CD14-positive monocyte (primary cell): Measurements from ENCODE around the gene MTMR3. TPM values are rescaled to one million over a fixed set of nuclear protein-coding genes. Genes with fewer than 3 reads are reported as not detected.

ENCODE experiments used
- DNase-seq, 3 donors: peaks; one replicate each; pipeline ENCODE4 v3.0.0-alpha.2; 2011 to 2022
- H2AFZ ChIP-seq: 2 replicates; pipeline ENCODE4 v1.6.0; 2012; ENCODE audit warnings: mild to moderate bottlenecking, low read depth, low read length, inconsistent platforms; ENCODE audit not compliant: insufficient read depth, poor library complexity, severe bottlenecking
- H3K27ac ChIP-seq, 2 donors: 1 replicate in 1 of 2; 2 replicates in 1 of 2; pipeline ENCODE4 v1.5.1; 2012 to 2013; ENCODE audit warnings: low read length in 2 of 2, control low read depth in 1 of 2, inconsistent platforms in 1 of 2, low read depth in 1 of 2, mild to moderate bottlenecking in 1 of 2
- H3K27me3 ChIP-seq, 2 donors: one replicate each; pipeline versions ENCODE4 v1.6.0 to v1.6.1; 2011 to 2013; ENCODE audit warnings: low read length in 2 of 2; ENCODE audit not compliant: control insufficient read depth in 2 of 2, insufficient read depth in 2 of 2
- H3K36me3 ChIP-seq, 2 donors: replicated peaks in 1 of 2; 1 replicate in 1 of 2; 2 replicates in 1 of 2; pipeline versions ENCODE4 v1.5.1 to v1.6.1; 2012 to 2013; ENCODE audit warnings: low read length in 2 of 2, control low read depth in 1 of 2, inconsistent platforms in 1 of 2, mild to moderate bottlenecking in 1 of 2; ENCODE audit not compliant: insufficient read depth in 2 of 2, control insufficient read depth in 1 of 2
- H3K4me1 ChIP-seq, 2 donors: 1 replicate in 1 of 2; 2 replicates in 1 of 2; pipeline versions ENCODE4 v1.5.1 to v1.6.1; 2012 to 2013; ENCODE audit warnings: low read length in 2 of 2, control low read depth in 1 of 2, inconsistent platforms in 1 of 2, mild to moderate bottlenecking in 1 of 2, moderate library complexity in 1 of 2; ENCODE audit not compliant: insufficient read depth in 2 of 2, control insufficient read depth in 1 of 2
- H3K4me2 ChIP-seq: replicated peaks from 2 replicates; pipeline ENCODE3; 2012; ENCODE audit warnings: low read length, moderate library complexity, mild to moderate bottlenecking; ENCODE audit not compliant: poor library complexity, severe bottlenecking; ENCODE audit errors: extremely low read depth
- H3K4me3 ChIP-seq, 3 experiments: fragments of 200-600 bp in 1 of 3; sonication (generic) in 1 of 3; replicated peaks in 1 of 3; 1 replicate in 2 of 3; 2 replicates in 1 of 3; pipeline ENCODE4 v1.5.1; 2011 to 2013; ENCODE audit warnings: low read length in 3 of 3, mild to moderate bottlenecking in 3 of 3, control low read depth in 2 of 3, low read depth in 2 of 3, inconsistent platforms in 1 of 3, moderate library complexity in 1 of 3
- H3K79me2 ChIP-seq: 2 replicates; pipeline ENCODE4 v1.6.0; 2012; ENCODE audit warnings: mild to moderate bottlenecking, control low read depth, inconsistent platforms, low read length, moderate library complexity; ENCODE audit not compliant: insufficient read depth
- H3K9ac ChIP-seq: 2 replicates; pipeline ENCODE4 v1.6.0; 2017; ENCODE audit warnings: low read length, mild to moderate bottlenecking; ENCODE audit not compliant: insufficient read depth, poor library complexity, severe bottlenecking
- H3K9me3 ChIP-seq, 2 donors: replicated peaks in 1 of 2; 1 replicate in 1 of 2; 2 replicates in 1 of 2; pipeline versions ENCODE4 v1.5.1 to v1.6.1; 2012 to 2013; ENCODE audit warnings: low read length in 2 of 2, control low read depth in 1 of 2; ENCODE audit not compliant: control insufficient read depth in 1 of 2, insufficient read depth in 1 of 2
- H4K20me1 ChIP-seq: 2 replicates; pipeline ENCODE4 v1.6.0; 2012; ENCODE audit warnings: mild to moderate bottlenecking, low read length, control low read depth, moderate library complexity; ENCODE audit not compliant: insufficient read depth
- H3K27ac Mint-ChIP-seq, 7 donors: one replicate each; pipeline ENCODE4 v1.8.0; 2020; ENCODE audit warnings: mild to moderate bottlenecking in 7 of 7, mixed read lengths in 7 of 7, moderate library complexity in 6 of 7, inconsistent platforms in 2 of 7
- H3K27me3 Mint-ChIP-seq, 3 donors: one replicate each; pipeline ENCODE4 v1.8.0; 2021 to 2022; ENCODE audit warnings: low read depth in 3 of 3, mild to moderate bottlenecking in 3 of 3, mixed read lengths in 3 of 3, moderate library complexity in 3 of 3, inconsistent platforms in 1 of 3
- H3K36me3 Mint-ChIP-seq, 2 donors: one replicate each; pipeline ENCODE4 v1.8.0; 2020; ENCODE audit warnings: mixed read lengths in 2 of 2, inconsistent platforms in 1 of 2, mild to moderate bottlenecking in 1 of 2
- H3K4me1 Mint-ChIP-seq: one replicate; pipeline ENCODE4 v1.8.0; 2020; ENCODE audit warnings: mild to moderate bottlenecking, mixed read lengths
- H3K4me3 Mint-ChIP-seq, 2 donors: one replicate each; pipeline ENCODE4 v1.8.0; 2020; ENCODE audit warnings: mild to moderate bottlenecking in 2 of 2, mixed read lengths in 2 of 2, moderate library complexity in 1 of 2
- H3K9me3 Mint-ChIP-seq, 7 donors: one replicate each; pipeline ENCODE4 v1.8.0; 2020 to 2022; ENCODE audit warnings: mixed read lengths in 7 of 7, mild to moderate bottlenecking in 6 of 7, moderate library complexity in 6 of 7, inconsistent platforms in 2 of 7
- WGBS: methylation state at CpG from one replicate; pipeline ENCODE4 v1.1.5; 2013; ENCODE audit warnings: missing lambda C conversion rate; ENCODE audit not compliant: insufficient coverage; 5-methylcytosine and 5-hydroxymethylcytosine counted together
- intact Hi-C, 2 donors: fragments of 100-400 bp; cut with micrococcal nuclease; formaldehyde crosslinking; loops; one replicate each; pipeline versions ENCODE4 v1.15.0 to v1.15.1; 2023
- polyA plus RNA-seq, 3 donors: library from polyadenylated mRNA; depleted of rRNA in 1 of 3; unstranded in 2 of 3; stranded (reverse) in 1 of 3; fragments of 300-500 nt in 2 of 3; fragments of >200 nt in 1 of 3; fragmentation: Illumina TruSeq in 2 of 3; gene quantifications; 1 replicate in 2 of 3; 2 replicates in 1 of 3; pipeline ENCODE4 v1.2.3, GENCODE V29; 2012 to 2021
- TF ChIP-seq, protein P1 (sequence below): fragments of 200-600 bp; IDR thresholded peaks from one replicate; pipeline ENCODE4 v1.8.0; 2022; ENCODE audit warnings: antibody characterized with exemption, mild to moderate bottlenecking

Gene MTMR3
- polyA plus RNA-seq, 3 donors: 23.4 to 86.1 (median 30.2) TPM

DNA sequence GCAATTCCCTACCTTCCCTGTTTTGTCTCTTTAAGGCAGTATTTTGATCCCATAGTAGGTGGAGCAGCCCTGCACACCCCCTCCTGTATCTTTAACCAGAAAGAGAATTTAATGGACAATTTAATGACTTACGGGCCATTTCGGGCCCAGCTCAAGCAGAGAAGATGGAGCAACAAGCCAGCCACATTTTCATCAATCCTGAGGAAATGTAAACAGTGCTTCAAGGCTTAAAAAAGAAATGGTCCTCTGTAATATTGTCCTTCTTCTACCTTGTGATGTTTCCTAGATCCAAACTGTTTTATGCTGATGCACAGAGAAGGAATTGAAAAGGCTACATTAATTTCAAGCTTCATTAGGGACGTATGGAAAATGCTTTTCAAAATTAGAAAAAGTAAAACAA is 88.6 kb downstream of the MTMR3 start:
- Histone ChIP-seq H3K4me3 (no peak overlapping the region), H2AFZ (no peak overlapping the region), H3K9me3 (no peaks in the 10 kb centered on the region), H3K36me3 (peaks cover 34 to 82% of the 10 kb centered on the region in 2 donors), H3K4me2 (no peak overlapping the region), H4K20me1 (peaks cover 100% of the 10 kb centered on the region), H3K79me2 (peaks cover 82% of the 10 kb centered on the region), H3K27ac (no peak overlapping the region), H3K27me3 (no peaks in the 10 kb centered on the region), H3K9ac (no peak overlapping the region), H3K4me1 (no peaks in the 10 kb centered on the region)
- Mint-ChIP-seq H3K27me3 (no peaks in the 10 kb centered on the region), H3K27ac (no peak overlapping the region), H3K9me3 (no peaks in the 10 kb centered on the region), H3K36me3 (peaks cover 42 to 73% of the 10 kb centered on the region in 2 donors), H3K4me3 (no peak overlapping the region), H3K4me1 (peaks cover 5% of the 10 kb centered on the region)
- 100% methylated on average over 2 of the region's 3 CpGs for WGBS
- DNase-seq: no peak
- TF ChIP-seq, protein P1, sequence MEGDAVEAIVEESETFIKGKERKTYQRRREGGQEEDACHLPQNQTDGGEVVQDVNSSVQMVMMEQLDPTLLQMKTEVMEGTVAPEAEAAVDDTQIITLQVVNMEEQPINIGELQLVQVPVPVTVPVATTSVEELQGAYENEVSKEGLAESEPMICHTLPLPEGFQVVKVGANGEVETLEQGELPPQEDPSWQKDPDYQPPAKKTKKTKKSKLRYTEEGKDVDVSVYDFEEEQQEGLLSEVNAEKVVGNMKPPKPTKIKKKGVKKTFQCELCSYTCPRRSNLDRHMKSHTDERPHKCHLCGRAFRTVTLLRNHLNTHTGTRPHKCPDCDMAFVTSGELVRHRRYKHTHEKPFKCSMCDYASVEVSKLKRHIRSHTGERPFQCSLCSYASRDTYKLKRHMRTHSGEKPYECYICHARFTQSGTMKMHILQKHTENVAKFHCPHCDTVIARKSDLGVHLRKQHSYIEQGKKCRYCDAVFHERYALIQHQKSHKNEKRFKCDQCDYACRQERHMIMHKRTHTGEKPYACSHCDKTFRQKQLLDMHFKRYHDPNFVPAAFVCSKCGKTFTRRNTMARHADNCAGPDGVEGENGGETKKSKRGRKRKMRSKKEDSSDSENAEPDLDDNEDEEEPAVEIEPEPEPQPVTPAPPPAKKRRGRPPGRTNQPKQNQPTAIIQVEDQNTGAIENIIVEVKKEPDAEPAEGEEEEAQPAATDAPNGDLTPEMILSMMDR: no peak
- intact Hi-C loops: no loop called here

DNA sequence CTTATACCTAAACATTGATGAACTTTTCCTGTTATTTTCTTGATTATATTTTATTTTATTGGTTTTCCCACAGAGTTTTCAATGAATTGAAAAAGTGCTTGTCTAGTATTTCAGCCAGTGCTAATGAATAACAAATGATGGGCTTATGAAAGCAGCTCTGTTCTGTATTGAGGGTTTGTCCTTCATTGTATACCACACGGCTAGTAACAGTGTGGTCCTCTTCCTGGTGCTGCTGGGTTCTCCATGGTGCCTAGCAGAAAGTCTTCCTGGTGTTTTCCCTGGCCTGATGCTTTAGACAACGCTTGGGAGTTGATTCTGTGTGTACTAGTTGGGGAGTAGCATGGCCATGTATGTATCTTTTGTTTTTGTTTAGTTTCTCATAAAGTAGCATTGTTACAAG is 89.1 kb downstream of the MTMR3 start:
- no peaks in the 10 kb centered on the region for H3K27me3 ChIP-seq
- peaks cover 42 to 74% of the 10 kb centered on the region in 2 donors for H3K36me3 Mint-ChIP-seq
- H3K27ac Mint-ChIP-seq: peak overlapping the region in 1 of 7 donors; percentile 77

More for the DNA sequence above, 89.1 kb downstream of the MTMR3 start:
- 100% methylated on average over 1 of the region's 2 CpGs for WGBS
- Histone ChIP-seq H3K9me3 (no peaks in the 10 kb centered on the region), H3K27ac (peak overlapping the region in 1 of 2 donors; percentile 16), H2AFZ (no peak overlapping the region), H3K4me3 (no peak overlapping the region), H3K36me3 (peaks cover 36 to 84% of the 10 kb centered on the region in 2 donors), H3K4me1 (no peaks in the 10 kb centered on the region), H4K20me1 (peaks cover 100% of the 10 kb centered on the region), H3K4me2 (no peak overlapping the region), H3K79me2 (peaks cover 81% of the 10 kb centered on the region), H3K9ac (no peak overlapping the region)
- no peaks in the 10 kb centered on the region for H3K27me3 Mint-ChIP-seq
- peaks cover 5% of the 10 kb centered on the region for H3K4me1 Mint-ChIP-seq
- TF ChIP-seq, protein P1: no peak
- H3K9me3 Mint-ChIP-seq: no peaks in the 10 kb centered on the region
- no peak for DNase-seq
- intact Hi-C loops: no loop called here
- H3K4me3 Mint-ChIP-seq: no peak overlapping the region
